ENCODE data around the gene ESF1.
A peak's percentile ranks its signal among the peaks of the same experiment; 100 is the strongest.
"Not testable (repeated sequence)": the region's sequence is repeated elsewhere in the genome, so short reads cannot be mapped to it uniquely, and the experiment has no call there.

ESF1 gene

DNA sequence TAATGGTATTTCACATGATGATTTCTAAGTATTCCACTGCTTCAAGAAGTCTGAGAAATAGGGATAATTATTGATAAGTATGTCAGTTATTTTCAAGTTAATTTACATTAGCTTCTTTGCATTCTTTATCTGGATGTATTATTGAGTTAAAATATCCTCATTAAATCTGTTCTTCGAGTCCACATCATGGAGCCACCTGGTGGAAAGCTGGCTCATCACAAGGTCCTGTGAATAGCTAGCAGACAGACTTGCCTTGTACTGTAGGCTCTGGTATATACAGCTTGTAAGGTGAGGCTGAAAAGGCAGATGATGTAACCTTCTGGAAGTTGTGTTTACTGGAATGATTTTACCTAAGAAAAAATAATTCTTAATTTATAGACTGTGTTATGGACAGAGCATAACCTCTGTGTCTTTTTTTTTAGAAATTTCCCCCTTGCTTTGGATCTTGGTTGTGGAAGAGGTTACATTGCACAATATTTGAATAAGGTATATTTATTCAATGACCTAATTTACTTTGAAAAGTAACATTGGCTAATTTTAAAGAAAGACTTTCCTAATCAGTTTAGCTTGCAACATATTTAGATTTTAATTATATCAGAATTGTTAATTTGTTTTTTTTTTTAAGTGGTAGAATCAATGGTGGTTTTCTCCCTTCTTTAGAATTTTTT lies 3.6 kb upstream of the ESF1 start:
- peak; percentile 9 for DNase-seq

DNA sequence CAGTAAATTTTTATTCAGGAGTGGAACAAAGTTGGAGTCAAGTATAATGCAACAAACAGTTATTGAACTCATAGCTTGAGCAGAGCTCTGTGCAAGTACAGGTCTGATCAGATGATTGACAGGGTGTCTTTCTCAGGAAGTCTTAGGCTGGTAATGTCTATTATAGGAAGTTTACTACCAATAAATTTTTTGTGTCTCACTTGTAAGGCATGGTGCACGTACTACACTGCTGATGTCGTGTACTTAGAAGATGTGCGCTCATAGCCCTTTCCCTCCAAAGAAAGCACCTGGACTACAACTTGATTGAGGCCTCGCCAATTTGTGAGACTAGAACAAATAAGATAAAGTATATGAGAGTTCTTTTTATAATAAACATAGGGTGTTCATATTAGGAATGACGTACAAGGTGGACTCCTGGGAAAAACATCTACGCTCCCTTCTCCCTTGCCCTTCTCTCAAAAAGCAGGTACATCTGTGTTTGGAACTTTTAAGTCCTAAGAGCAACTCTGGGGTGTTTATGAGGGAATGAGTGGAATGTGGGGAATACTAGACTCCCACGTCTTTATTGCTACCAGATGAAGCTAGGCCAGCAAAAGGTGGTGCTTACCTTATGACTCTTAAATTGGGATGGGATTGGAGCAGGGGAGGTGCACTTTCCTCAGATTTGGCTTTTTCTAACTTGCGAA lies 1.6 kb upstream of the ESF1 start:
- DNase-seq = no peak

DNA sequence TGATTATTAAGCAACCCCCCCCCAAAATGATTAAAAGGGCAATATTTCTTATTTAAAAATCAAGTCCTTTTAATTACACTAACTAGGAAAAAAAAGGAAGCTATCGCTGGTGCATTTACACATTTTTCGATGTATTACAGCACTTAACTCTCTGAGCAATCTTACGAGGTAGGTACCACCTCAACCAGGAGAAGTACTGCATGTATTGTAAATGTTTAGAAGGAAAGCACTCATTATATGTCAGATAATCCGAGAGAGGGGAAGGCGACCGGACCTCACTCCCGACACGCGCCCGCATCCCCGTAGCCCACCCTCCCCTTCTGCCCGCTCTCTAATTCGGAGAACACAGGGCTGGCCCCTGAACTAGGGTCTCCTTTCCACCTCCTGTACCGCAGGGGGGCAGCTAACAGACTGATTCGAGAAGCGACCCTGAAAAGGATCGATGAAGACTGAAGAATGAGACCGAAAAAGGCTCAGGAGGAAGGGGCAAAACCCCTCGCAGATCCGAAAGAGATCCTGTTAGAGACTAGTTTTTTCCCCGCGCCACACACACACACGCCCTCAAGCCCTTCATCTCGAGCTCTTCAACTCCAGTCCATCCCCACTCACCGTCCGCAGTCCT lies 337 bp downstream of the ESF1 start:
- DNase-seq = no peak

DNA sequence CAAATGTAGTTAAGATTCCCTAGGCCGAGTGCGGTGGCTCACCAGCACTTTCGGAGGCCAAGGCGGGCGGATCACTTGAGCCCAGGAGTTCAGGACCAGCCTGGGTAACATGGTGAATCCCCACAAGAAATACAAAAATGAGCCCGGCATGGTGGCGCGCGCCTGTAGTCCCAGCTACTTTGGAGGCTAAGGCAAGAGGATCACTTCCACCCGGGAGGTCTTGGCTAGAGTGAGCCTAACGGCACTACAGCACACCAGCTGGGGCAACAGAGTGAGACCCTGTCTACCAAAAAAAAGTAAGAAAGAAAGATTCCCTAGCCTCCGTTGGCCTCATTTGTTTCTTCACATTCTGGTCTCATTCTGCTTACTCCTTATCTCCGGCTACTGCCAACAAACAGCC lies 1.2 kb downstream of the ESF1 start:
- DNase-seq = no peak

DNA sequence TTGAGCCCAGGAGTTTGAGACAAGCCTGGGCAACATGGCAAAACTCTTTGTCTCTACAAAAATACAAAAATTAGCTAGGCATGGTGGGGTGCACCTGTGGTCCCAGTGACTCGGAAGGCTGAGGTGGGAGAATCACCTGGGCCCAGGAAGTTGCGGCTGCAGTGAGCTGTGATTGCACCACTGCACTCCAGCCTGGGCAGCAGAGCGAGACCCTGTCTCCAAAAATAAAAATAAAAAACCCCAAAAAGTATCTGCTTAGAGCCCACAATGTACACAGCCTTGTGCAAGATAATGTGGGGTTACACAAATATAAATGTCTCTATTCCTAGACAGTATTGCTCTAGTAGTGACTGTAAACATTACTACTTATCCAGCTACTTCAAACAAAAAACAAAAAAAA lies 5.9 kb downstream of the ESF1 start:
- no peak for DNase-seq

DNA sequence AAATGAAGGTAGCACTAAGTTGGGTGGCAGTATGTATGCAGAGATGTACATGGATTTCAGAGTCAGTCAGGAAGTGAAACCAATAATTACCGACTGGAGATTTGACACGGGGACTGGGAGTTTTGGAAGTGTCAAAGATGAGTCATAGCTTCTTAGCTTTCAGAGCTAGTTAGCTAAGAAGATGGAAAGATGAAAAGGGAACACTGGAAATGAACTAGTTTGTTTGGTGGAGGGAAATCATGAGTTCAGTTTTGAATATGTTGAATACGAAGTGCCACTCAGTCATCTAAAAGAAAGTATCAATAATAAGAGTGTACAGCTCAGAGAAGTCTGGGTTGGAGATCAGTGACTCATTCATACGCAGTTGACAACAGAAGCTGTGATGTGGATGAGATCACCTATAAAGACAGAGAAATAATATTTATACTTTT lies 7.5 kb downstream of the ESF1 start:
- DNase-seq = no peak

DNA sequence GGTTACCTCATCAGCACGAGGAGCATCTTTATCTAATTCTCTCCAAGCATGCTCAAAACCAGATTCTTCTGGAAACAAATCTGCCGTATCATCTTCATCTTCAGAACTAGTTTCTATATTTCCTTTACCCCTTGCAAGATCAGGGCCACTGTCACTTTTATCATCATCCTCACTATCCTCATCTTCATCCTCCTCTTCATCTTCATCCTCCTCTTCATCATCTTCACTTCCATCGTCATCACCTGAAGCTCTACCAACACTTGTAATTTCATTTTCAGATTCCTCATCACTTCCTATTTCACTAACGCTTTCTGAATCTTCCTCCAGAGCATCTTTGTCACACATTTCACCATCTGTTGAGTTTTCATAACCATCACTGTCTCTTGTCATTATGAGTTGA lies 8.9 kb downstream of the ESF1 start:
- DNase-seq = no peak

DNA sequence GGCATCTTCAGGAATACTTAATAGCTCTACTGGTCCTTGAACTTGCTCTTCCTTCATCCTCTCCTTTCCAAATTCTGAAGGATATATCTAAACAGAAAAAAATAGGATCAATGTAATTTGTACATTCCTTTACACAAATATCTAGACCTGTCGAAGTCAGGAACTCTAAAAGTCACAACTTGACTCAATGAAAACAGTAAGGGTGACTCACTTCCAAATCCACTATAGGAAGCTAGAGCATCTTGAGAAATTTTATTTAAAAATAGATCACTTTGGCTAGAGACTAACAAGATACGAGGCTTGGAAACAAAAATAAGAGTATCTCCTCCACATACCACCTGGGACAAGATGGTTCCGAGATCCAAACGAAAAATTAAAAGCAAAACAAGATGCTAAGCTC lies 12.2 kb downstream of the ESF1 start:
- DNase-seq = no peak

DNA sequence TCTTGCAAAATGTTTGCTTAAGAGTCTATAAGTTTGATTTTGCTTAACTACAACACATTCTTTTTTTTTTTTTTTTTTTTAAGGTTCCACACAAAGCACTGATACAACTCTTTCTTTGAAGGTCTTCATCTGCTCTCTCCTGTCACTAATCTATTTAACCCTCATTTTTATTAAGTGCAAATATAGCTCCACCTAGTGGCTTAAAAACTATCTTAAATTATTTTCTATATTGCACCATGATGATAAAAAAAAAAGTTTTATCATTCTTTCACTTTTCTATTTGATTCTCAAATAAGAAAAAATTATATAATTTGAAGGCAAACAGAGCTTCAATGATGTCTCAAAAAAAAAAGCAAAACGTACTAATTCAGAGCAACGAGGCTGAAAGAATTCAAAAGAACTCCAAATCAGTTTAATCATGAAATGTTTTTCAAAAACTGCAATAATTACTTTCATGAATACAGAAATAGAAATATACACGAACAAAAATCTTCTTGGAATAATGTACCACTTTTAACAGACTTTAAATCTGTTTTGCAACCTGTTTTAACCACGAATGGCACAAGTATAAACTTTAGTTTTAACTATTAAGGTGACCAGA lies 12.8 kb downstream of the ESF1 start:
- no peak for DNase-seq

DNA sequence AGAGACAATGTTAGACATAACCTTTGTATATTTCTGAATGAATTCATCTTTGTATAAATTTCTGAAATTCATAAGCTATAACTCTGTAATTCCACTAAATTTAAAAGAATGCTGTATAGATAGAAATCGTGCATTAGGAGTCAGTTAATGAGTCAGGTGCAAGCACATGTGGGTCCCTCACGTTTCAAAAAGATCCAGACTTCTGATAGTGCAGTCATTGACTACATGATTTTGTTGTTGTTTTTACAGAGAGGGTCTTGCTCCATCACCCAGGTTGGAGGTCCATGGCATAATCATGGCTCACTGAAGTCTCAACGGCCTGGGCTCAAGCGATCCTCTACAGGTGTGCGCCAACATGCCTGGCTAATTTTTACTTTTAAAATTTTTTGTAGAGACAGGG lies 14.6 kb downstream of the ESF1 start:
- DNase-seq = no peak

DNA sequence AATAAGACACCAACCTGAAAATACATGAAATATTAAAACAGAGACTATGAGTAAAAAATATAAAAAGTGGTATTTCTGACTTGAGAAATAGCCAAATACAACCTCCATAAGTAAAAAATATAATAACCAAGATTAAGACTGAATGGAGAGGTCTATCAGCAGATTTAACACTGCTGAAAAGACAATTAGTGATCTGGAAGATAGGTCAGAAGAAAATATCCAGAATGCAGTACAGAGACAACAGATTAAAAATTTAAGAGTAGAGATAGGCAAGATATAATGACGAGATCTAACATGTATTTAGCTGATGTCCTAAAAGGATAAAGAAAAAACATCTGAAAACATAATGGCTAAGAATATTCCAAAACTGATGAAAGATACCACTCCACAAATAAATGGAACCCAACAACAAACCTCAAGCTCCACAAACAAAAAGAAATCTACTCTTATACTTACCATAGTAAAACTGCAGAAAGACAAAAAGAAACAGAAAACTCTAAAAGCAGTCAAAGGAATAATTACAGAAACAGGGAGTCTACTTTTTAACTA lies 18.8 kb downstream of the ESF1 start:
- no peak for DNase-seq

DNA sequence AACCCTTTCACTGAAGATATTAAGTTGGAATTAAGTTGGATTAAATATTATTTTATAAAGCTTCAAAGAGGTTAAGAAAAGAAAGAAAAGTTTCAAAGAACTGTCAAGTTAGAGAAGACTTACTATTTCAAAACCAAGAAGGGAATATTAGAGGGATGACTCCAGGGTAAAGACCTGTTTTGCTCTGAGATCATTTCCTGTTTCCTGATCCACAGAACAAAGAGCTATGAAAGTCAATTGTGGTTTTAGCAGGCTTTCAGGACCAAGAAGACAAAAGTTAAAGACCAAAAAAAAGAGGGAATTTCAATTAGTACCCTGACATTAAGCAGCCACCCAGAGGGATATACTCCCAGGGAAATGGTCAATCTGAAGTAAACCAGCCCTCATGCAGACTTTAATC lies 19.4 kb downstream of the ESF1 start:
- DNase-seq = no peak

DNA sequence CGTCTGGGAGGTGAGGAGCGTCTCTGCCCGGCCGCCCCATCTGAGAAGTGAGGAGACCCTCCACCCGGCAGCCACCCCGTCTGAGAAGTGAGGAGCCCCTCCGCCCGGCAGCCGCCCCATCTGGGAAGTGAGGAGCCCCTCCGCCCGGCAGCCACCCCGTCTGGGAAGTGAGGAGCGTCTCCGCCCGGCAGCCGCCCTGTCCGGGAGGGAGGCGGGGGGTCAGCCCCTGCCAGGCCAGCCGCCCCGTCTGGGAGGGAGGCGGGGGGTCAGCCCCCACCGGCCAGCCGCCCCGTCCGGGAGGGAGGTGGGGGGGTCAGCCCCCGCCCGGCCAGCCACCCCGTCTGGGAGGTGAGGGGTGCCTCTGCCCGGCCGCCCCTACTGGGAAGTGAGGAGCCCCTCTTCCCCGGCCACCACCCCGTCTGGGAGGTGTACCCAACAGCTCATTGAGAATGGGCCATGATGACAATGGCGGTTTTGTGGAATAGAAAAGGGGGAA lies 24.2 kb downstream of the ESF1 start:
- not testable (repeated sequence) for DNase-seq

DNA sequence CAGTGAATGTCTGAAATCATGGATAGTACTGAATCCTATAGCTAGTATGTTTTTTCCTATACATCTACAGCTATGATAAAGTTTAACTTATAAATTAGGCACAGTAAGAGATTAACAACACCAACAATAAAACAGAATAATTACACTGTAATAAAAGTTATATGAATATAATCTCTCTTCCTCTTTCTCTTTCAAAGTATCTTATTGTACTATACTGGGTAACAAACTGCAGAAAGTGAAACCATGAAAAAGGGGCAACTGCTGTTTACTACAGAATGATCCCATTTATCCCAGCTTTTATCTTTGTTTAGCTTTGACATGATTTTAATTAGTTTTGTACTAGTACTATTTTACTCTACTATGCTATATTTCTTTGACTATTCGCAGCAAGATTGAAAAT lies 25.8 kb downstream of the ESF1 start:
- DNase-seq = no peak

DNA sequence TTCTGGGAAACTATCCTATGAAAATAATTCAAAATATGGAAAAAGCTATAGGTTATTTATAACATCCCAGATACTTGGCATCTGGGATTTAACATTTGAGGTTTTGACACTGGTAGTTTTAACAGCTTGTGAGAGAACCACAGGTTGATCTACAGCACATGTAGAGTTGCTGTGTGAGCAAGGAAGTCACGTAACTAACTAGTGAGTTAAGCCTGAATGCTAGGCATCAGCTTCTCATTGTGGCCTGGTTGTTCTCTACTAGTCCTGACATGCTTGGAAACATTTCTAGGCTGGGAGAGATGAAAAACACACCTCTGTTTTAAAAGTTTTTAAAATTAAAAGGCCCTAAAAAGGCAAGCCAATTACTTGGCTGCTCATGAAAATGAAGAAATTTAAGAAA lies 28.2 kb downstream of the ESF1 start:
- no peak for DNase-seq

DNA sequence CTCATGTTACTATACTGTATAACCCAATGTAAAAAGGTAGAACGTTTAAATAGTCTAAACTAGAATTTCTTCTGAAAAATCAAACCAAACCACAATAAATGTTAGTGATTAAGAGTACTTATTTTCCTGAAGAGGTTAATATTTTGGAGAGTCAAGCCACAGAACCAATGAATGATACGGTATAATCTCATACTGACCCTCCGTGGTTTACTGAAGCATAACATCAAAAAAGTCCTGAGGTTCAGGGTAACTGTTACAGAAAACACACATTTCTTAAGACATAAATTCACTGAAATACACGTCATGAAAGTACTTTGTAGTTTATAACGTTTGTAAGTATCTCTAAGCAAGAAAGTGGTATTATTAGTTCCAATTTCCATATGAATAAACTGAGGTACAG lies 28.9 kb downstream of the ESF1 start:
- DNase-seq = no peak

DNA sequence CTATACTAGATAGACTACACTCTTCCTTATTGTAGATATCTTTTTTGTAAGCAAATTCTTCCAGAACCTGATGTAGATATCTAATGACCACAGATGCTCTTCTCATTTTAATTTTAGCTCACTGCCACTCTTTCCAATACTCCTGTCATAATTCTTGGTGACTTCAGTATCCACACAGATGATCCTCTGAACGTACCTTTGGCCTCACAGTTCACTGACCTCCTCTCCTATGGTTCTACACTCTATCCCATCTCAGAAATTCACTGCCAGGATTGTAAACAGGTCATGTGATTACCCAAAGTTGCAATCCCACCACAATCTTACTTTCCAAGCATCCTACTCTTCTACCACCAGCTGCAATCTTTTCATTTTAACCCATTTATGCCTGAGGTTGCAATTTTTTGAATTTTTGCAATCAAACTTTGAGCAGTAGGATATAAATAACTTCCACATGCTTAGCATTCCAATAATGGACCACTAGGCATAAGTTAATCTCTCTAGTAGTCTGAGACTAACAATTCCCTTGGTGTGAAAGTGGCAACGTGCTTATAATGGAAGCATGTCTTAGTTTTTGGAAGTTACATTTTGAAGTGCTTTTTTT lies 31.2 kb downstream of the ESF1 start:
- no peak for DNase-seq

DNA sequence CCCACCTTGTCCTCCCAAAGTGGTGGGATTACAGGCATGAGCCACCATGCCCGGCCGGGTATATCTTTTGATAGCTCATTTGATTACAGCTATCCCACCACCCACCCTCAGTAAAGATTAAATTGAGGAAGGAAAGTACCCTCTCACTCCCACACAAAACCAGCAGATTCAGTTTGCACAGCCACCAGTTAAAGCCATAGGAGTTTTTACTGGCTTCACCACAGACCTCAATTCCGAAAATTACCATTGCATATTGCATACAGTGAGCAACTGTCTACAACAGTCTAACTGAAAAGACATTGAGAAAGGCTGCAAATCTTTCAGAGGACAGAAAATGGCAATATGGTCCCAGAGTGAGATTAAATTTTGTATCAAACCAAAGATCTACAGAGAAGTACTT lies 34.9 kb downstream of the ESF1 start:
- no peak for DNase-seq

DNA sequence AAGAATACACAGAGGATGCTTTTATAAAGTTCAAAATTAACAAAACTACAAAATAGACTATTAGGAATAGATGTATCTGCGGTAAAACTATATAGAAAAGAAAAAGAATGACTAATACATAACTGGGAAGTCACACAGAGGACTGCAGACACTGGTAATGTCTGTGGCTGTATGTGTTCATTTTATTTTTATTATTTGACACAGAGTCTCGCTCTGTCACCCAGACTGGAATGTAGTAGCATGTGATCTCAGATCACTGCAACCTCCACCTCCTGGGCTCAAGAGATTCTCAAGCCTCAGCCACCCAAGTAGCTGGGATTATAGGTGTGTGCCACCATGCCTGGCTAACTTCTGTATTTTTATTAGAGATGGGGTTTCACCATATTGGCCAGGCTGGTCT lies 38.9 kb downstream of the ESF1 start:
- DNase-seq = no peak

DNA sequence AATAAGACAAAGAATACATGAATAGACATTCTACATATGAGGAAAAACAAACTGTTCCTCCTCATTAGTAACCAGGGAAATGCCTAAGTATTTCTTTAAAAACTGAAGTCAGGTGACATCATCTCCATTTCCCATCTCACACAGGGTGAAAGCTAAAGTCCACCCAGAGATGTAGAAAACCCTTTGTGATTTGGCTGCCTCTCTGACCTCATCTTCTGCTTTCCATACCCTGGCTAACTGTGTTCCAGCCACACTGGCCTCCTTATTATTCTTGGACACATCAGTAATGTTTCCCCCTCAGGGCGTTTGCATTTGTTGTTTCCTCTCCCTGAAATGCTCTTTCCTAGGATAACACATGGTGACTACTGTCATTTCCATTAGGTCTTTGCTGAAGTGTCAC lies 40.4 kb downstream of the ESF1 start:
- no peak for DNase-seq

DNA sequence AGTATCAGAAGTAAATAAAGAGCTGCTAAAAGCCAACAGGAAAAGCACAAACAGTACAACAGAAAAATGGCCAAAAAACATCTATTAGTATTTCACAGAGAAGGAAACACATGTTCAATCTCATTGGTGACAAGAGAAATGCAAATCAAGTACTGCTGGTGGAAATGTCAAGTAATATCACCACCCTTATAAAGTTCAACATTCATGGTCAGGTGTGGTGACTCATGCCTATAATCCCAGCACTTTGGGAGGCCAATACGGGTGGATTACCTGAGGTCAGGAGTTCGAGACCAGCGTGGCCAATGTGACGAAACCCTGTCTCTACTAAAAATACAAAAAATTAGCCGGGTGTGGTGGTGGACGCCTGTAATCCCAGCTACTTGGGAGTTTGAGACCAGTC lies 42.8 kb downstream of the ESF1 start:
- no peak for DNase-seq

DNA sequence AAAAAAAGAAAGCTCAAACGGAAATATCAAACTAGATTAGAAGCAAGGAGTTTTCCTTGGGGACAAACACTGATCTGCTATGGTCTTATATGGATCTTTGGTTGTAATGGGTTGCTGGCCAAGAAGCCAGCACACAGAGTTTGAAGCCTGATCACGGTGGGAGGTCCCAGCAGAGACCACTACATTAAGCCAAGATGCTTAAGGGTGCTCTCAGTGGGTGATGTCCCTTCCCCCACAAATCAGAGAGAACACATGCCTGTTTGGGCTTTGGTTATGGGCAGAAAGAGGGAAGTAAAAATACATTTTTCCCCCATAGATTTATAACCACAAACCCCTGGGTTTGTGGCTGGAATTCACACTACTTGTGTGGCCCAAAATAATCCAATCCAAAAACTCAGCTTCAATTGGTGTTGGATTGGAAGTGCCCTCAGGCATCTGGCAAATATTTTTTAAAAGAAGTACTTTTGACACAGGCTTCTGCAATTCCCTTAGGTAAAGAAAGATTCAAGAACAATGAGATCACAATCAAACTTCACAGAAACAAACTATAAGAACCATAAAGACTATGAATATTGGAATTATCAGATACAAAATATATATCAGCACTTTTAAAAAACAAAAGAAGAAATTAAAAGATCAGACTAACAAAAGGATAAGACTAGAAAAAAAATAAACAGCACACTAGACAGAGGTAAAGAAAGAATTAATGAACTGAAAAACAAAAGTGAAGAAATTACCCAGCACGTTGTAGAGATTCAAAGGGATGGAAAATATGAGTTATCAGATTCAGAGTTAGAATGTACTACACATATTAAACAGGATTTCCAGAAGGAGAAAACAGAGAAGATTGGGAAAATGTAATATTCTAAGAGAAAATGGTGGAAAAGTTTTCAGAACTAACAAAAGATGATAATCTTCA lies 44.7 kb downstream of the ESF1 start:
- DNase-seq = no peak

All from DMS 273 treated with DMSO at 0.1 percent for 48 hours (cell line).